Thyroid gland (tissue), 4 donors: ENCODE data around the gene SPTB.

Experiments
- CTCF ChIP-seq, 6 experiments: fragments of 200-600 bp in 3 of 6; fragments of 450-650 bp in 3 of 6; sonication (generic) in 3 of 6; IDR thresholded peaks; one replicate each; pipeline ENCODE4 v1.5.1; 2016 to 2019; ENCODE audit warnings: antibody characterized with exemption in 6 of 6, mild to moderate bottlenecking in 2 of 6, inconsistent platforms in 1 of 6, moderate library complexity in 1 of 6
- POLR2A ChIP-seq, 2 donors: fragments of 450-650 bp; IDR thresholded peaks; one replicate each; pipeline ENCODE4 v1.6.1; 2017; ENCODE audit warnings: antibody characterized with exemption in 2 of 2, mild to moderate bottlenecking in 2 of 2, moderate library complexity in 1 of 2

- TF ChIP-seq CTCF (IDR thresholded peaks at IDR 0.05) (no peak), POLR2A (IDR thresholded peaks at IDR 0.05) (no peak)
Measured at GRCh38 chr14:64701660-64702059, 178.0 kb downstream of the SPTB start.
